ENCODE measurements around the gene GRIK2. TPM values are rescaled to one million over a fixed set of nuclear protein-coding genes. Genes with fewer than 3 reads are reported as not detected.

The GRIK2 gene
- total RNA-seq, 1 donor from 2014 or later, result 2.5 TPM

DNA sequence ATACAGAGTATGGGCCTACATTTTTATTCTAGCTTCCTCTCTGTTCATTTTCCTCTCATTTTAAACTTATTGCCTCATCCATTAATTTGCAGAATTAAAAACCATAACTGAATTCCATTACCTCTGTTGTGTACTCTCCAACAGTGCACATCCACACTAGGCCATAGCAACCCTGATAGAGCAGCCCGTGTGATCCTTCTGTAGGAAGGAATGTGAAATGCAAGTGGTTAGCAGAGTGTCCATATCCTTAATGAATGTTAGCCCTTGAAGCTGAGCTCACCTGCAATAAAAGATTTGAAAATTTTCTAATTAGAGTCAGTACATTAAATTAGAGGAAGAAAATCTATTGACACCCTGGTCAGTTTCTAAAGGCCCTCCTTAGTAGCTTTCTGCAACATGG, 6.5 kb upstream of the GRIK2 start:
- H4K20me1 ChIP-seq (ENCODE audit: insufficient read depth, low read length), result no peaks in the 10 kb centered on the region
- no peaks in the 10 kb centered on the region for H3K9me3 Mint-ChIP-seq (ENCODE audit: unreplicated experiment)
- H3K4me2 ChIP-seq (ENCODE audit: low read length), result no peak overlapping the region
- H3K79me2 ChIP-seq (ENCODE audit: insufficient read depth, low read length), result no peaks in the 10 kb centered on the region
- H3K27me3 ChIP-seq (ENCODE audit: insufficient read depth, low read length), result peaks cover 4% of the 10 kb centered on the region
- H3K27ac ChIP-seq (ENCODE audit: low read depth, low read length), result no peak overlapping the region
- no peak for DNase-seq (ENCODE audit: low read depth)
- H3K4me1 ChIP-seq (ENCODE audit: insufficient read depth, low read length), result no peaks in the 10 kb centered on the region
- H3K27ac Mint-ChIP-seq (ENCODE audit: unreplicated experiment), result no peak overlapping the region
- no peak overlapping the region for H3K4me3 ChIP-seq (ENCODE audit: insufficient read depth, low read depth, low read length)
- H3K4me3 Mint-ChIP-seq (ENCODE audit: unreplicated experiment), result no peak overlapping the region
- H3K27me3 Mint-ChIP-seq (ENCODE audit: low read depth, unreplicated experiment), result peaks cover 25% of the 10 kb centered on the region
- no peaks in the 10 kb centered on the region for H3K36me3 ChIP-seq (ENCODE audit: insufficient read depth, low read length)
- H3K36me3 Mint-ChIP-seq (ENCODE audit: low read depth, unreplicated experiment), result no peaks in the 10 kb centered on the region
- no peak for FAIRE-seq
- no peaks in the 10 kb centered on the region for H3K4me1 Mint-ChIP-seq (ENCODE audit: low read depth, unreplicated experiment)
- H3K9me3 ChIP-seq (ENCODE audit: insufficient read depth, low read depth, low read length), result no peaks in the 10 kb centered on the region
- no peak overlapping the region for H3K9ac ChIP-seq (ENCODE audit: low read length)
- TF ChIP-seq, protein P1, sequence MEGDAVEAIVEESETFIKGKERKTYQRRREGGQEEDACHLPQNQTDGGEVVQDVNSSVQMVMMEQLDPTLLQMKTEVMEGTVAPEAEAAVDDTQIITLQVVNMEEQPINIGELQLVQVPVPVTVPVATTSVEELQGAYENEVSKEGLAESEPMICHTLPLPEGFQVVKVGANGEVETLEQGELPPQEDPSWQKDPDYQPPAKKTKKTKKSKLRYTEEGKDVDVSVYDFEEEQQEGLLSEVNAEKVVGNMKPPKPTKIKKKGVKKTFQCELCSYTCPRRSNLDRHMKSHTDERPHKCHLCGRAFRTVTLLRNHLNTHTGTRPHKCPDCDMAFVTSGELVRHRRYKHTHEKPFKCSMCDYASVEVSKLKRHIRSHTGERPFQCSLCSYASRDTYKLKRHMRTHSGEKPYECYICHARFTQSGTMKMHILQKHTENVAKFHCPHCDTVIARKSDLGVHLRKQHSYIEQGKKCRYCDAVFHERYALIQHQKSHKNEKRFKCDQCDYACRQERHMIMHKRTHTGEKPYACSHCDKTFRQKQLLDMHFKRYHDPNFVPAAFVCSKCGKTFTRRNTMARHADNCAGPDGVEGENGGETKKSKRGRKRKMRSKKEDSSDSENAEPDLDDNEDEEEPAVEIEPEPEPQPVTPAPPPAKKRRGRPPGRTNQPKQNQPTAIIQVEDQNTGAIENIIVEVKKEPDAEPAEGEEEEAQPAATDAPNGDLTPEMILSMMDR (IDR thresholded peaks at IDR 0.05; ENCODE audit: insufficient read depth, low read depth, low read length), result no peak
- TF ChIP-seq EZH2 (IDR thresholded peaks at IDR 0.05; ENCODE audit: insufficient read depth, low read length), result no peak
- H2AFZ ChIP-seq (ENCODE audit: low read depth, low read length), result no peak overlapping the region

DNA sequence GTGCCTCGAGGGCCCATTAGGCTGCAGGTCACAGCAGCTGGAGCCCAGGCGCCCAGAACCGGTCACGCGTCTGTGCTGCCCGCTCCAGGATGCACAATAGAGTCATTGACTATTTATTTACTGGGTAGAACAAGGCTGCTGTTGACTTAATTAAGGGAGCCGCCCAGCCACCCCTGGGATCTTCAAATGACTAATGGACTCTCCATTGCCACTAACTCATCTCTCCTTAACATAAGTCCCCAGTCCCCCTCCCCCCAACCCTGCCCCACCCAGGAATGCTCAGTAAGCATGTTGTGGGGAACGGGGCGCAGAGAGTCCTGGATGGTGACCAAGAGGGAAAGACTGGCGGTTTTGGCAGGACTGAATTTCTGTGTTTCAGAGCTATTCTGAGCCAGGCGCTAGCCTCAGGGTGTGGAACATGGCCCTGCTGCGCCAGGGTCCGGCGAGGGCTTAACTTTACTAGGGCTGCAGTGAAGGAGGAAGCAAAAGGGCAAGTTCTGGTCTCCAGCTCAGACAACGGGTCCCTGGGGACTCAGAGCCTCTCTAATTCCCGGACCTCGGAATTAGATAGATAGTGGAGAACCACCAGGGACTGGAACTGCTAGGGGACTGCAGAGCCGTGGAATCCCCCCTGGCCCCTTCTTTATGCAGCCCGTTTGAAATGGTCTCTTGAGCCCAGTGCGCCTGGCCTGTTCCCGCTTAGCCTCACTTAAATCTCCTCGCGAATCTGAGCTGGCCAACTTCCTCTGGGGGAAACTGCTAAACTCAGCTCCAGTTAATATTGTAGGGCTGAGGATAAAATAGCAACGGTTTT, 1.5 kb upstream of the GRIK2 start:
- H3K4me1 Mint-ChIP-seq (ENCODE audit: low read depth, unreplicated experiment), result peaks cover 3% of the 10 kb centered on the region
- DNase-seq (ENCODE audit: low read depth) (no peak), FAIRE-seq (no peak)
- Histone ChIP-seq H3K9me3 (ENCODE audit: insufficient read depth, low read depth, low read length) (no peaks in the 10 kb centered on the region), H4K20me1 (ENCODE audit: insufficient read depth, low read length) (no peaks in the 10 kb centered on the region), H3K4me3 (ENCODE audit: insufficient read depth, low read depth, low read length) (peak overlapping the region; percentile 71), H2AFZ (ENCODE audit: low read depth, low read length) (peak overlapping the region; percentile 81), H3K9ac (ENCODE audit: low read length) (no peak overlapping the region), H3K4me2 (ENCODE audit: low read length) (peak overlapping the region; percentile 89), H3K36me3 (ENCODE audit: insufficient read depth, low read length) (no peaks in the 10 kb centered on the region), H3K79me2 (ENCODE audit: insufficient read depth, low read length) (no peaks in the 10 kb centered on the region), H3K27ac (ENCODE audit: low read depth, low read length) (no peak overlapping the region), H3K27me3 (ENCODE audit: insufficient read depth, low read length) (peaks cover 30% of the 10 kb centered on the region), H3K4me1 (ENCODE audit: insufficient read depth, low read length) (peaks cover 8% of the 10 kb centered on the region)
- H3K27me3 Mint-ChIP-seq (ENCODE audit: low read depth, unreplicated experiment), result peaks cover 43% of the 10 kb centered on the region
- H3K9me3 Mint-ChIP-seq (ENCODE audit: unreplicated experiment), result no peaks in the 10 kb centered on the region
- TF ChIP-seq, protein P1 (IDR thresholded peaks at IDR 0.05; ENCODE audit: insufficient read depth, low read depth, low read length), result no peak
- TF ChIP-seq EZH2 (IDR thresholded peaks at IDR 0.05; ENCODE audit: insufficient read depth, low read length), result no peak
- H3K36me3 Mint-ChIP-seq (ENCODE audit: low read depth, unreplicated experiment), result no peaks in the 10 kb centered on the region
- H3K4me3 Mint-ChIP-seq (ENCODE audit: unreplicated experiment), result no peak overlapping the region
- H3K27ac Mint-ChIP-seq (ENCODE audit: unreplicated experiment), result no peak overlapping the region
